Measurements from ENCODE around the gene HDHD5. TPM values are rescaled to one million over a fixed set of nuclear protein-coding genes. Genes with fewer than 3 reads are reported as not detected.
A peak's percentile ranks its signal among the peaks of the same experiment; 100 is the strongest.

The HDHD5 gene
- total RNA-seq, 2 experiments from 2014 or later: 68.1 to 71.4 TPM

- ATAC-seq (no peak), DNase-seq (no peak)
- ChIA-PET CTCF (no interaction called here), POLR2A (interaction anchor here (0.7 kb wide), 1 partner anchor 68 kb away, joined by 3 read pairs; no protein-coding TSS in a partner anchor)
- Mint-ChIP-seq H3K9me3 (no peaks in the 10 kb centered on the region), H3K36me3 (ENCODE audit: low read depth) (peaks cover 48% of the 10 kb centered on the region), H3K27ac (no peak overlapping the region), H3K4me1 (ENCODE audit: low read depth) (peaks cover 54% of the 10 kb centered on the region), H3K4me3 (no peak overlapping the region), H3K27me3 (no peaks in the 10 kb centered on the region)
- intact Hi-C loops (cut with micrococcal nuclease): no loop called here
- no peak for TF ChIP-seq CTCF (IDR thresholded peaks at IDR 0.05)
Measured at GRCh38 chr22:17104336-17104935, 54.6 kb downstream of the HDHD5 start.

GRCh38 chr22:17103351-17103750 lies 55.7 kb downstream of the HDHD5 start:
- CTCF ChIA-PET: no interaction called here
- intact Hi-C loops (cut with micrococcal nuclease): no loop called here

GRCh38 chr22:17102297-17102667 lies 56.8 kb downstream of the HDHD5 start:
- Mint-ChIP-seq H3K4me1 (ENCODE audit: low read depth) (peaks cover 69% of the 10 kb centered on the region), H3K9me3 (no peaks in the 10 kb centered on the region), H3K27me3 (no peaks in the 10 kb centered on the region), H3K36me3 (ENCODE audit: low read depth) (peaks cover 60% of the 10 kb centered on the region), H3K4me3 (no peak overlapping the region), H3K27ac (peak overlapping the region; percentile 46)
- intact Hi-C loops (cut with micrococcal nuclease): no loop called here
- DNase-seq (no peak), ATAC-seq (no peak)
- TF ChIP-seq CTCF (IDR thresholded peaks at IDR 0.05): no peak
- CTCF ChIA-PET: interaction anchor here (1.3 kb wide), 1 partner anchor 69 kb away, joined by 6 read pairs; no protein-coding TSS in a partner anchor
- POLR2A ChIA-PET: interaction anchor here (0.8 to 1.2 kb wide), 2 partner anchors 16 to 56 kb away, joined by 3 to 4 read pairs; no protein-coding TSS in a partner anchor

More at GRCh38 chr22:17103351-17103750, 55.7 kb downstream of the HDHD5 start:
- DNase-seq (no peak), ATAC-seq (no peak)
- POLR2A ChIA-PET: no interaction called here
- Mint-ChIP-seq H3K27ac (no peak overlapping the region), H3K4me1 (ENCODE audit: low read depth) (peaks cover 65% of the 10 kb centered on the region), H3K9me3 (no peaks in the 10 kb centered on the region), H3K36me3 (ENCODE audit: low read depth) (peaks cover 57% of the 10 kb centered on the region), H3K4me3 (no peak overlapping the region), H3K27me3 (no peaks in the 10 kb centered on the region)
- TF ChIP-seq CTCF (IDR thresholded peaks at IDR 0.05): no peak

GRCh38 chr22:17101475-17102296 lies 57.4 kb downstream of the HDHD5 start:
- ATAC-seq: peak; percentile 40

More at GRCh38 chr22:17101475-17102296, 57.4 kb downstream of the HDHD5 start:
- no peak for TF ChIP-seq CTCF (IDR thresholded peaks at IDR 0.05)
- no peaks in the 10 kb centered on the region for H3K27me3 Mint-ChIP-seq
- H3K9me3 Mint-ChIP-seq: no peaks in the 10 kb centered on the region
- peaks cover 69% of the 10 kb centered on the region for H3K4me1 Mint-ChIP-seq (ENCODE audit: low read depth)
- no peak overlapping the region for H3K4me3 Mint-ChIP-seq
- H3K36me3 Mint-ChIP-seq (ENCODE audit: low read depth): peaks cover 64% of the 10 kb centered on the region
- ChIA-PET POLR2A (interaction anchor here (0.8 to 1.2 kb wide), 2 partner anchors 16 to 56 kb away, joined by 3 to 4 read pairs; no protein-coding TSS in a partner anchor), CTCF (interaction anchor here (1.0 to 1.3 kb wide), 2 partner anchors 27 to 70 kb away, joined by 3 to 6 read pairs; no protein-coding TSS in a partner anchor)
- no peak overlapping the region for H3K27ac Mint-ChIP-seq
- DNase-seq: no peak
- intact Hi-C loops (cut with micrococcal nuclease): no loop called here

Measured in activated CD8-positive, alpha-beta T cell treated with anti-CD3 and anti-CD28 coated beads for 36 hours (primary cell).